Dorsolateral prefrontal cortex (tissue), 118 donors: ENCODE data around the gene KLHDC7B. TPM values are rescaled to one million over a fixed set of nuclear protein-coding genes. Genes with fewer than 3 reads are reported as not detected.

ENCODE experiments used
- total RNA-seq, 120 experiments: library from RNA; stranded (reverse); gene quantifications; one replicate each; pipeline versions ENCODE4 v1.2.3 to v1.2.4, GENCODE V29; 2022

KLHDC7B gene
- total RNA-seq, 120 experiments from 2014 or later: 0.13 to 0.68 (median 0.21) TPM; not detected in 80

Other genes with a start within 250 kb of the KLHDC7B start
- gene PLXNB2, start 238.3 kb upstream of the KLHDC7B start, total RNA-seq: 100 to 1,000 TPM in 7 of 120 experiments, 10 to 100 TPM in 113; 45.2 to 131 (median 74.5) TPM
- gene DENND6B, start 218.9 kb upstream of the KLHDC7B start, total RNA-seq: 10 to 100 TPM; 12.7 to 56.5 (median 38.0) TPM
- 100 to 1,000 TPM in 10 of 120 experiments, 10 to 100 TPM in 110; 66.5 to 112 (median 82.2) TPM for gene PPP6R2, start 202.6 kb upstream of the KLHDC7B start, total RNA-seq
- 100 to 1,000 TPM; 163 to 302 (median 210) TPM for gene SBF1, start 70.9 kb upstream of the KLHDC7B start, total RNA-seq
- 1 to 10 TPM in 1 of 120 experiments, under 1 TPM in 16, not detected in 103; 0.11 to 1.2 (median 0.16) TPM for gene ADM2, start 64.4 kb upstream of the KLHDC7B start, total RNA-seq
- under 1 TPM in 1 of 120 experiments, not detected in 119; 0.46 TPM for gene MIOX, start 59.0 kb upstream of the KLHDC7B start, total RNA-seq
- 10 to 100 TPM; 32.4 to 63.2 (median 43.6) TPM for gene LMF2, start 38.2 kb upstream of the KLHDC7B start, total RNA-seq
- gene NCAPH2, start 37.7 kb upstream of the KLHDC7B start, total RNA-seq: 10 to 100 TPM; 47.2 to 83.2 (median 61.5) TPM
- gene SCO2, start 20.3 kb upstream of the KLHDC7B start, total RNA-seq: 10 to 100 TPM in 4 of 120 experiments, 1 to 10 TPM in 45, under 1 TPM in 4, not detected in 67; 0.59 to 11.9 (median 2.8) TPM
- 10 to 100 TPM in 50 of 120 experiments, 1 to 10 TPM in 70; 1.4 to 47.4 (median 7.6) TPM for gene TYMP, start 15.9 kb upstream of the KLHDC7B start, total RNA-seq
- 1 to 10 TPM in 14 of 120 experiments, not detected in 106; 1.4 to 6.0 (median 2.0) TPM for gene SYCE3, start 17.0 kb downstream of the KLHDC7B start, total RNA-seq
- gene CPT1B, start 32.5 kb downstream of the KLHDC7B start, total RNA-seq: 10 to 100 TPM; 16.1 to 79.3 (median 36.8) TPM
- 100 to 1,000 TPM in 1 of 120 experiments, 10 to 100 TPM in 119; 36.7 to 115 (median 63.9) TPM for gene CHKB, start 37.0 kb downstream of the KLHDC7B start, total RNA-seq
- gene MAPK8IP2, start 54.9 kb downstream of the KLHDC7B start, total RNA-seq: 100 to 1,000 TPM in 119 of 120 experiments, 10 to 100 TPM in 1; 82.8 to 271 (median 217) TPM
- gene ARSA, start 82.3 kb downstream of the KLHDC7B start, total RNA-seq: 10 to 100 TPM; 32.1 to 72.7 (median 48.0) TPM
- gene SHANK3, start 126.9 kb downstream of the KLHDC7B start, total RNA-seq: 100 to 1,000 TPM in 90 of 120 experiments, 10 to 100 TPM in 30; 42.8 to 197 (median 115) TPM
- gene ACR, start 192.3 kb downstream of the KLHDC7B start, total RNA-seq: 1 to 10 TPM in 55 of 120 experiments, under 1 TPM in 41, not detected in 24; 0.33 to 2.9 (median 1.1) TPM
- gene RABL2B, start 237.7 kb downstream of the KLHDC7B start, total RNA-seq: 10 to 100 TPM; 40.2 to 93.2 (median 62.7) TPM